ENCODE measurements around the gene BAD.

GRCh38 chr11:64231546-64231945 is 52.9 kb downstream of the BAD start:
- no peak for TF ChIP-seq CTCF (conservative IDR thresholded peaks at IDR 0.05 in 1 of 2, IDR thresholded peaks at IDR 0.05 in 1 of 2; ENCODE audit: extremely low read depth in 1 of 2, insufficient read depth in 1 of 2, low read depth in 1 of 2, low read length in 2 of 2)
- TF ChIP-seq EZH2 (IDR thresholded peaks at IDR 0.05; ENCODE audit: borderline replicate concordance, low read length), result no peak

Data from mammary epithelial cell (primary cell).